Transverse colon (tissue), 3 donors: ENCODE results near the gene FAM117B.

ENCODE experiments used
- CTCF ChIP-seq, 5 experiments: fragments of 200-600 bp in 3 of 5; fragments of 450-650 bp in 2 of 5; sonication (generic) in 3 of 5; IDR thresholded peaks; 1 replicate in 2 of 5; 2 replicates in 3 of 5; pipeline ENCODE4 v1.5.1; 2016 to 2017; ENCODE audit warnings: antibody characterized with exemption in 5 of 5, inconsistent platforms in 3 of 5, mild to moderate bottlenecking in 2 of 5, moderate library complexity in 1 of 5
- POLR2A ChIP-seq: fragments of 450-650 bp; IDR thresholded peaks from one replicate; pipeline ENCODE4 v1.6.1; 2016; ENCODE audit warnings: antibody characterized with exemption, mild to moderate bottlenecking, moderate library complexity

GRCh38 chr2:202771336-202771735 lies 136.6 kb downstream of the FAM117B start:
- TF ChIP-seq CTCF (IDR thresholded peaks at IDR 0.05) (no peak), POLR2A (no peak)
